ENCODE results near the gene TEKT4.
A peak's percentile ranks its signal among the peaks of the same experiment; 100 is the strongest.
"Not testable (repeated sequence)": the region's sequence is repeated elsewhere in the genome, so short reads cannot be mapped to it uniquely, and the experiment has no call there.

Gene TEKT4

GRCh38 chr2:94871226-94872087 is at the start of gene TEKT4:
Gene TEKT4, plus strand, starts transcription at chr2:94871430. Its CDS starts 150 bp downstream, at chr2:94871580.
- Histone ChIP-seq H3K36me3 (no peaks in the 10 kb centered on the region), H3K27ac (no peak within 1 kb of the TSS), H3K4me3 (no peak within 1 kb of the TSS), H3K9me3 (no peaks in the 10 kb centered on the region), H3K4me1 (peaks cover 0 to 5% (median 0%) of the 10 kb centered on the region in 4 donors), H3K27me3 (peaks cover 0 to 58% of the 10 kb centered on the region in 2 donors)
- intact Hi-C loops (cut with DNase I; ENCODE audit: low total_unique reads), result no loop called here
- TF ChIP-seq CTCF (IDR thresholded peaks at IDR 0.05), result no peak
- no peak for DNase-seq

- H3K4me3 ChIP-seq; H3K27me3 ChIP-seq; H3K9me3 ChIP-seq; H3K27ac ChIP-seq; intact Hi-C loops (cut with DNase I; ENCODE audit: low total_unique reads); H3K36me3 ChIP-seq; H3K4me1 ChIP-seq; DNase-seq: not testable (repeated sequence)
Observed at GRCh38 chr2:94839224-94839623, 32.0 kb upstream of the TEKT4 start.

- H3K9me3 ChIP-seq; H3K36me3 ChIP-seq; H3K27ac ChIP-seq; H3K4me3 ChIP-seq; intact Hi-C loops (cut with DNase I; ENCODE audit: low total_unique reads); DNase-seq: not testable (repeated sequence)
- H3K27me3 ChIP-seq, result peaks cover 0 to 36% of the 10 kb centered on the region in 2 donors
- peaks cover 0 to 14% (median 6%) of the 10 kb centered on the region in 4 donors for H3K4me1 ChIP-seq
Observed at GRCh38 chr2:94856856-94857255, 14.4 kb upstream of the TEKT4 start.

GRCh38 chr2:94857367-94858162 is 13.7 kb upstream of the TEKT4 start:
- H3K36me3 ChIP-seq; H3K27ac ChIP-seq; intact Hi-C loops (cut with DNase I; ENCODE audit: low total_unique reads); H3K9me3 ChIP-seq: not testable (repeated sequence)
- peaks cover 0 to 14% (median 6%) of the 10 kb centered on the region in 4 donors for H3K4me1 ChIP-seq
- H3K4me3 ChIP-seq, result peak overlapping the region in 1 of 2 donors; percentile 6
- DNase-seq, result peak in 1 of 2 donors; percentile 56
- peaks cover 0 to 42% of the 10 kb centered on the region in 2 donors for H3K27me3 ChIP-seq

GRCh38 chr2:94858163-94858888 is 12.9 kb upstream of the TEKT4 start:
- H3K27ac ChIP-seq; H3K36me3 ChIP-seq; H3K9me3 ChIP-seq; intact Hi-C loops (cut with DNase I; ENCODE audit: low total_unique reads); H3K4me3 ChIP-seq; DNase-seq: not testable (repeated sequence)
- Histone ChIP-seq H3K4me1 (peaks cover 0 to 14% (median 6%) of the 10 kb centered on the region in 4 donors), H3K27me3 (peaks cover 0 to 50% of the 10 kb centered on the region in 2 donors)

GRCh38 chr2:94861308-94862152 is 9.7 kb upstream of the TEKT4 start:
- peaks cover 0 to 52% of the 10 kb centered on the region in 2 donors for H3K27me3 ChIP-seq
- H3K27ac ChIP-seq, result no peak overlapping the region
- peaks cover 0 to 14% (median 6%) of the 10 kb centered on the region in 4 donors for H3K4me1 ChIP-seq
- H3K36me3 ChIP-seq, result no peaks in the 10 kb centered on the region
- no peaks in the 10 kb centered on the region for H3K9me3 ChIP-seq
- intact Hi-C loops (cut with DNase I; ENCODE audit: low total_unique reads), result no loop called here
- no peak overlapping the region for H3K4me3 ChIP-seq
- TF ChIP-seq CTCF (IDR thresholded peaks at IDR 0.05), result no peak
- DNase-seq, result peak in 1 of 2 donors; percentile 60

- intact Hi-C loops (cut with DNase I; ENCODE audit: low total_unique reads); DNase-seq: not testable (repeated sequence)
- peaks cover 0 to 39% of the 10 kb centered on the region in 2 donors for H3K27me3 ChIP-seq
Observed at GRCh38 chr2:94862903-94863302, 8.3 kb upstream of the TEKT4 start.

More at GRCh38 chr2:94862903-94863302, 8.3 kb upstream of the TEKT4 start:
- H3K27ac ChIP-seq, H3K4me3 ChIP-seq, H3K36me3 ChIP-seq, H3K9me3 ChIP-seq, H3K4me1 ChIP-seq: not testable (repeated sequence)

All from tibial artery (tissue), 4 donors.